Erythroblast (primary cell): ENCODE measurements around the gene MS4A4A.
A peak's percentile ranks its signal among the peaks of the same experiment; 100 is the strongest.

Experiments used
- DNase-seq, 2 experiments: peaks; one replicate each; lab custom pipeline; 2025; lab: John Stamatoyannopoulos, UW
- GATA1 ChIP-seq: IDR thresholded peaks from 2 replicates; pipeline ENCODE4 v1.6.1; 2011; ENCODE audit warnings: low read depth, mild to moderate bottlenecking, control low read depth, low read length, moderate library complexity
- POLR2A ChIP-seq: IDR thresholded peaks from 2 replicates; pipeline ENCODE4 v1.6.1; 2011; ENCODE audit warnings: mild to moderate bottlenecking, low read length

The MS4A4A gene

GRCh38 chr11:60345489-60345888 is 65.0 kb downstream of the MS4A4A start:
- no peak for TF ChIP-seq GATA1
- TF ChIP-seq POLR2A = no peak
- DNase-seq = peak; percentile 18 to 39

GRCh38 chr11:60347084-60347797 is 66.8 kb downstream of the MS4A4A start:
- DNase-seq = no peak
- no peak for TF ChIP-seq GATA1
- no peak for TF ChIP-seq POLR2A

- DNase-seq = no peak
- TF ChIP-seq GATA1 (no peak), POLR2A (no peak)
Observed at GRCh38 chr11:60348116-60348515, 67.7 kb downstream of the MS4A4A start.

- TF ChIP-seq GATA1 (no peak), POLR2A (no peak)
Observed at GRCh38 chr11:60349990-60350389, 69.5 kb downstream of the MS4A4A start.

GRCh38 chr11:60357771-60358170 is 77.3 kb downstream of the MS4A4A start:
- no peak for DNase-seq
- TF ChIP-seq POLR2A (no peak), GATA1 (no peak)

More at GRCh38 chr11:60349990-60350389, 69.5 kb downstream of the MS4A4A start:
- DNase-seq = no peak
